Measurements from ENCODE around the gene MAPKAPK5. TPM values are rescaled to one million over a fixed set of nuclear protein-coding genes. Genes with fewer than 3 reads are reported as not detected.

MAPKAPK5 gene
- total RNA-seq, 3 donors from 2014 or later (not counting 1 experiment from before 2014, with no cell fraction given): 54.8 to 64.9 (median 63.5) TPM

DNA sequence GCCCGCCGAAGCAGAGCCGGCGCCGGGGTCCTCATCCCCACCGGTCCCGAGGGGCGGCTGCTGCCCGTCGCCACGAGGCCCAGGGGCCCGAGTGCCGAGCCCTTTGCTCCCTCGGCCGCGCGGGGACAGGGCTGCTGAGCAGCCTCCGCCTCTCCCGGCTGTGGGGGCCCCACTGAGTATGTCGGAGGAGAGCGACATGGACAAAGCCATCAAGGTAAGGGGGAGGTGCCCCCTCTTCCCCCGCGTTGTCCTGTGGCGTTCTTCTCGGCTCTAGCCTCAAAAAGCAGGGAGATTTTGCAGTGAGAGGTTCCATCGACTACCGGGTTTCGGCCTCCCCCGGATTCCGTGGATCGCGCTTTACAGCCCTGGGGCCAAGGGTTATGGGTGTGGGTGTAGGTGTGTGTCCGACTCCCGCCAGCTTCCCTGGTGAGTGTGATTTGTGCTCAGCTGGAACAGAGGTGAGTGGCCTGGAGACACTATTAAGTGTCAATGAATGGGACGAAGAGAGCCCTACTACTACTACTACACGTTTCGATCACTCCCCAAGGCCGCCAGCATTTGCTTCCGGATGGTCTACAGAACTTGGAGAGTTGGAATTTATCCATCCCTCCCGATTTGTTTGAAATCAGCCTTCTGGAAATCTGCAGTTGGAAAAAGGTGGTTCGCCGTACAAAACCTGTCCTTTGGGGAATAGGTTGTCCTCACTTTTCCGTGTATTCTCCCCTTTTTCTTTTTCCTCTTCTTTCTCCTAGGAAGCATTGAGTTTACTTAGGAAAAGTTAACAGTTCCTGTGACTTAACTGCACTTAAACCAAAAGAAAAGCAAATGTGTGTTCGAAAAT is 748 bp downstream of the MAPKAPK5 start:
- H3K9me3 ChIP-seq (ENCODE audit: control insufficient read depth, insufficient read depth, low read length): no peaks in the 10 kb centered on the region
- H3K4me1 Mint-ChIP-seq: peaks cover 51 to 52% of the 10 kb centered on the region in 2 donors
- peak overlapping the region; percentile 71 for H3K4me3 ChIP-seq (ENCODE audit: low read length)
- peak overlapping the region; percentile 85 for H3K27ac ChIP-seq (ENCODE audit: low read length)
- intact Hi-C loops (cut with micrococcal nuclease): no loop called here
- no peaks in the 10 kb centered on the region for H3K36me3 Mint-ChIP-seq
- peaks cover 9% of the 10 kb centered on the region for H3K36me3 ChIP-seq (ENCODE audit: control insufficient read depth, insufficient read depth, low read length)
- peak overlapping the region; percentile 91 for H3K4me3 Mint-ChIP-seq
- peak in 1 of 2 donors; percentile 53 for DNase-seq
- no peaks in the 10 kb centered on the region for H3K27me3 ChIP-seq (ENCODE audit: control insufficient read depth, insufficient read depth, low read length)
- ATAC-seq: peak; percentile 14 to 24 (median 16)
- no peaks in the 10 kb centered on the region for H3K9me3 Mint-ChIP-seq
- H3K4me1 ChIP-seq (ENCODE audit: control insufficient read depth, insufficient read depth, low read length): peaks cover 33% of the 10 kb centered on the region
- TF ChIP-seq, protein P1, sequence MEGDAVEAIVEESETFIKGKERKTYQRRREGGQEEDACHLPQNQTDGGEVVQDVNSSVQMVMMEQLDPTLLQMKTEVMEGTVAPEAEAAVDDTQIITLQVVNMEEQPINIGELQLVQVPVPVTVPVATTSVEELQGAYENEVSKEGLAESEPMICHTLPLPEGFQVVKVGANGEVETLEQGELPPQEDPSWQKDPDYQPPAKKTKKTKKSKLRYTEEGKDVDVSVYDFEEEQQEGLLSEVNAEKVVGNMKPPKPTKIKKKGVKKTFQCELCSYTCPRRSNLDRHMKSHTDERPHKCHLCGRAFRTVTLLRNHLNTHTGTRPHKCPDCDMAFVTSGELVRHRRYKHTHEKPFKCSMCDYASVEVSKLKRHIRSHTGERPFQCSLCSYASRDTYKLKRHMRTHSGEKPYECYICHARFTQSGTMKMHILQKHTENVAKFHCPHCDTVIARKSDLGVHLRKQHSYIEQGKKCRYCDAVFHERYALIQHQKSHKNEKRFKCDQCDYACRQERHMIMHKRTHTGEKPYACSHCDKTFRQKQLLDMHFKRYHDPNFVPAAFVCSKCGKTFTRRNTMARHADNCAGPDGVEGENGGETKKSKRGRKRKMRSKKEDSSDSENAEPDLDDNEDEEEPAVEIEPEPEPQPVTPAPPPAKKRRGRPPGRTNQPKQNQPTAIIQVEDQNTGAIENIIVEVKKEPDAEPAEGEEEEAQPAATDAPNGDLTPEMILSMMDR (IDR thresholded peaks at IDR 0.05): no peak
- WGBS (ENCODE audit: insufficient coverage): 4% methylated on average over 42 of the region's 44 CpGs
- peak overlapping the region; percentile 90 to 99 for H3K27ac Mint-ChIP-seq
- H3K27me3 Mint-ChIP-seq (ENCODE audit: low read depth in 2 of 2): no peaks in the 10 kb centered on the region

DNA sequence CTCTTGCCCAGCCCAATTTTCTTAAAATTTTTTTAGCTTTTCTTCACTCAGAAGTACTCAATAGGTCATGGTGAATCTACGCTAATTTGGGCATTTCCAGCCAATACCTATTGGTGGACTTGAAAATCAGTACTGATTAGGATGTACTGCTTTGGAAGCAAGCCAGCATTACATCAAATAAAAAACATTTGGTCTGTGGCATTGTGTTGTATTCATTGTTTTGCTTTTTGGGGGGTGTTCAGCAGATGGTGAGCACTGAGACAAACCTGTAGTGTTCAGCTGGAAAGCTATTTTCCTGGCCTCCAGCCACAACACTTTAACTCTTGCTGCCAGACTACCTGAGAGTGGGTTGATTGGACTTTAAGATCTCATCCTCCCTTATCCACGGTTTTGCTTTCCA is 4.0 kb downstream of the MAPKAPK5 start:
- no peaks in the 10 kb centered on the region for H3K27me3 ChIP-seq (ENCODE audit: control insufficient read depth, insufficient read depth, low read length)
- no peak overlapping the region for H3K4me3 ChIP-seq (ENCODE audit: low read length)
- TF ChIP-seq, protein P1 (IDR thresholded peaks at IDR 0.05): no peak
- Mint-ChIP-seq H3K27me3 (ENCODE audit: low read depth in 2 of 2) (no peaks in the 10 kb centered on the region), H3K9me3 (no peaks in the 10 kb centered on the region), H3K27ac (no peak overlapping the region), H3K4me3 (no peak overlapping the region), H3K4me1 (peaks cover 44 to 45% of the 10 kb centered on the region in 2 donors), H3K36me3 (no peaks in the 10 kb centered on the region)
- DNase-seq (no peak), ATAC-seq (no peak)
- intact Hi-C loops (cut with micrococcal nuclease): no loop called here
- H3K4me1 ChIP-seq (ENCODE audit: control insufficient read depth, insufficient read depth, low read length): peaks cover 23% of the 10 kb centered on the region
- 83% methylated on average over 1 of the region's 2 CpGs for WGBS (ENCODE audit: insufficient coverage)
- no peaks in the 10 kb centered on the region for H3K9me3 ChIP-seq (ENCODE audit: control insufficient read depth, insufficient read depth, low read length)
- peaks cover 5% of the 10 kb centered on the region for H3K36me3 ChIP-seq (ENCODE audit: control insufficient read depth, insufficient read depth, low read length)
- H3K27ac ChIP-seq (ENCODE audit: low read length): no peak overlapping the region

DNA sequence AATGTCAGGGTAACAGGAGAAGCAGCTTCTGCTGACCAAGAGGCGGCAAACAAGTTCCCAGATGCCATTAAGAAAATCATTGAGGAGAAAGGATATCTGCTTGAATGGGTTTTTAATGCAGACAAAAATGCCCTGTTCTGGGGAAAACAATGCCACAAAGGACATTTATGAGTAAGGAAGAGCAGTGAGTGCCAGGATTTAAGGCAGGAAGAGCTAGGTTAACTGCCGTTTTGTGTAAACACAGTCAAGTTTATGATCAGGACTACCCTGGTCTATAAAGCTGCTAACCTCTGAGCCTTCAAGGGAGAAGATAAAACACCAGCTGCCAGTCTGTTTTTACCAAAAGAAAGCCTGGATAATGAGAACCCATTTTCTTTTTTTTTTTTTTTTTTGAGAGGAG is 8.5 kb downstream of the MAPKAPK5 start:
- Mint-ChIP-seq H3K4me1 (peaks cover 26 to 35% of the 10 kb centered on the region in 2 donors), H3K4me3 (no peak overlapping the region), H3K27ac (no peak overlapping the region), H3K9me3 (no peaks in the 10 kb centered on the region), H3K27me3 (ENCODE audit: low read depth in 2 of 2) (no peaks in the 10 kb centered on the region), H3K36me3 (no peaks in the 10 kb centered on the region)
- Histone ChIP-seq H3K27ac (ENCODE audit: low read length) (no peak overlapping the region), H3K36me3 (ENCODE audit: control insufficient read depth, insufficient read depth, low read length) (peaks cover 10% of the 10 kb centered on the region), H3K27me3 (ENCODE audit: control insufficient read depth, insufficient read depth, low read length) (no peaks in the 10 kb centered on the region), H3K9me3 (ENCODE audit: control insufficient read depth, insufficient read depth, low read length) (no peaks in the 10 kb centered on the region), H3K4me1 (ENCODE audit: control insufficient read depth, insufficient read depth, low read length) (no peaks in the 10 kb centered on the region), H3K4me3 (ENCODE audit: low read length) (no peak overlapping the region)
- TF ChIP-seq, protein P1 (IDR thresholded peaks at IDR 0.05): no peak
- DNase-seq (no peak), ATAC-seq (no peak)
- WGBS (ENCODE audit: insufficient coverage): 97% methylated on average over 2 of the region's 2 CpGs
- intact Hi-C loops (cut with micrococcal nuclease): no loop called here
